Osteocyte (in vitro differentiated cells): ENCODE data around the gene ADRA2B. TPM values are rescaled to one million over a fixed set of nuclear protein-coding genes. Genes with fewer than 3 reads are reported as not detected.
A peak's percentile ranks its signal among the peaks of the same experiment; 100 is the strongest.

Source experiments
- DNase-seq: peaks from one replicate; pipeline ENCODE4 v3.0.0; 2021; ENCODE audit warnings: mixed read lengths; ENCODE audit not compliant: unreplicated experiment; ENCODE audit errors: extremely low spot score
- H3K27ac Mint-ChIP-seq: one replicate; pipeline ENCODE4 v1.8.0; 2021; ENCODE audit warnings: mild to moderate bottlenecking, mixed read lengths; ENCODE audit not compliant: unreplicated experiment
- H3K27me3 Mint-ChIP-seq: one replicate; pipeline ENCODE4 v1.8.0; 2021; ENCODE audit warnings: mixed read lengths; ENCODE audit not compliant: unreplicated experiment
- H3K36me3 Mint-ChIP-seq: one replicate; pipeline ENCODE4 v1.8.0; 2021; ENCODE audit warnings: mixed read lengths; ENCODE audit not compliant: unreplicated experiment
- H3K4me1 Mint-ChIP-seq: one replicate; pipeline ENCODE4 v1.8.0; 2021; ENCODE audit warnings: mixed read lengths; ENCODE audit not compliant: unreplicated experiment
- H3K4me3 Mint-ChIP-seq: one replicate; pipeline ENCODE4 v1.8.0; 2021; ENCODE audit warnings: mild to moderate bottlenecking, moderate library complexity, mixed read lengths; ENCODE audit not compliant: unreplicated experiment
- H3K9me3 Mint-ChIP-seq: one replicate; pipeline ENCODE4 v1.8.0; 2021; ENCODE audit warnings: mixed read lengths; ENCODE audit not compliant: unreplicated experiment
- CTCF ChIP-seq: fragments of 200-600 bp; sonication (generic); IDR thresholded peaks from 2 replicates; pipeline ENCODE4 v1.5.0; 2021; ENCODE audit warnings: antibody characterized with exemption, mild to moderate bottlenecking, moderate library complexity
- total RNA-seq: library from RNA; stranded (reverse); gene quantifications from 2 replicates; pipeline ENCODE4 v1.2.1, GENCODE V29; 2021

ADRA2B gene
- total RNA-seq, 1 donor from 2014 or later = not detected

GRCh38 chr2:96099861-96100798 lies 16.2 kb downstream of the ADRA2B start:
- H3K4me1 Mint-ChIP-seq = peaks cover 1% of the 10 kb centered on the region
- H3K36me3 Mint-ChIP-seq = no peaks in the 10 kb centered on the region
- peaks cover 3% of the 10 kb centered on the region for H3K9me3 Mint-ChIP-seq
- peaks cover 8% of the 10 kb centered on the region for H3K27me3 Mint-ChIP-seq
- H3K4me3 Mint-ChIP-seq = no peak overlapping the region
- no peak for TF ChIP-seq CTCF
- H3K27ac Mint-ChIP-seq = no peak overlapping the region
- peak; percentile 67 for DNase-seq

DNA sequence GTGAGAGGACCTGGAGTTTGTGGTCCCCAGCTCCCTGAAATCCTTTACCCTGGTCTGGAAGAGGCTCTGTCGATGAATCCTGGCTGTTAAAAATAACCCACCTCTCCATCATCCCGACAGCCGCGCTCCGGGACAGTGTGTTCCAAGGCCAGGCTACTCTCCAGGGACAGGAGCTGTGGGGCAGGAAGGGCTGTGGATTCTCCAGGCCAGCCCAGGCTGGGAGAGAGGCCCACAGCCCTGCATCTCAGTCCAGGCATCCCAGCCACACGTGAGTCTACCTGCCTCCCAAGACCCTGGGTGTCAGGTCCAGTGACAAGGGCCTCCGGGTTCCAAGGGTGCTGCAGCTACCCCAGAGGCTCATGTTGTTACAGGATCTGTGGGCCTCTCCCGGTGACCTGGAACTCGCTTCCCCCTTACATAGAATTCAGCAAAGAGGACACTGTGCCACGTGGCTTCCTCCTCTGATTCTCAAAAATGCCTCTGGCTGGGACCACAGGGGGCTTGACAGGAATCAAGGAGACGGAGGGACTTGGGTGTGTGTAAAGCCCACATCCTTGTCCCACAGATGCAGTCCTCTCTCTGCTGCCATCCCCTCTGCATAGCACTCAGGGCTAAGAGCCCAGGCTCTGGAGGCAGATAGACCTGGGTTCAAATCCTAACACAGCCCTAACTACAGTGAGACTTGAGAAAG lies 17.3 kb downstream of the ADRA2B start:
- H3K9me3 Mint-ChIP-seq = no peaks in the 10 kb centered on the region
- DNase-seq = peak; percentile 69
- peaks cover 1% of the 10 kb centered on the region for H3K4me1 Mint-ChIP-seq
- TF ChIP-seq CTCF = no peak
- no peak overlapping the region for H3K27ac Mint-ChIP-seq
- H3K27me3 Mint-ChIP-seq = peaks cover 15% of the 10 kb centered on the region
- no peak overlapping the region for H3K4me3 Mint-ChIP-seq
- H3K36me3 Mint-ChIP-seq = no peaks in the 10 kb centered on the region

DNA sequence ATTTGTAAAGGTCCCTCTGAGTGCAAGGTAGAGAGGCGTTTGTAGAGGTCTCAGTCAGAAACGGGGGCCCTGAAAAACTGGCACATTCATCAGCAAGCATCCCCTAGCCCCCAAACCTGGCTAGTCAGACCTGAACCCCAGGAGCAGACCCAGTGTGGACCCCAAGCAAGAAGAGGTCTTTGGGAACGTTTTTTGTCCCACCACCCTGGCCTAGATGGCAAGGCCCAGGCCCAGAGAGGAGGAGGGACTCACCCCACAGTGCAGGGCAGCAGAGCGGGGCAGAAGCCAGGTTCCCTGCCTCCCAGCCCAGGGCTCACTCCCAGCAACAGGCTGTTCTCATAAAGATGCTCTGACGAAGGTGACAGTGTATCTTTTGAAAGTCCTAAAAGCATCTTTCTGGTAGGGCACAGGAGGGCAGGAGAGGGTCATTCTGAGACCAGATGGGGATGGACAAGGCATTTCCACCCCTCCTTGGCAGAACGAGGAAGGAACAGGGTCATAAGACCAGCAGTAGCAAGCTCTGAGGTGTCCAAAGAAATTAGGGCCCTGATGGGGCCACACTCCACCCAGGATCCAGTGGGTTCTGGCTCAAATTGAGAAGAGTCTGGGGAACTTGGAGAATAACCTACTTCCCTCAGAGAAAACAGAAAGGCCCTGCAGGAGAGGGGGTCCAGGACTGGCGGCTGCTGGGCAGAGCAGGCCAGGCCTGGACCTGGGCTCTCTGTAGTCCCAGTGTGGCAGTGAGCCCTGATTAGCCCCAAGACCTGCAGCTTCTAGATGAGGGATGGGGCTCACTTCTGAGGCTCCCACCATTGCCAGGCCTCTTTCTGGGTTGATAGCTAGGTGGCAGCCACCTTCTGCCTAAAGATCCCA lies 18.2 kb downstream of the ADRA2B start:
- no peaks in the 10 kb centered on the region for H3K9me3 Mint-ChIP-seq
- no peak for TF ChIP-seq CTCF
- no peak overlapping the region for H3K4me3 Mint-ChIP-seq
- DNase-seq = peak; percentile 70
- H3K27me3 Mint-ChIP-seq = peaks cover 21% of the 10 kb centered on the region
- H3K36me3 Mint-ChIP-seq = no peaks in the 10 kb centered on the region
- H3K27ac Mint-ChIP-seq = no peak overlapping the region
- H3K4me1 Mint-ChIP-seq = no peaks in the 10 kb centered on the region

GRCh38 chr2:96097441-96097840 lies 18.9 kb downstream of the ADRA2B start:
- Mint-ChIP-seq H3K4me1 (peaks cover 1% of the 10 kb centered on the region), H3K36me3 (no peaks in the 10 kb centered on the region), H3K9me3 (no peaks in the 10 kb centered on the region), H3K27me3 (peaks cover 21% of the 10 kb centered on the region), H3K4me3 (no peak overlapping the region), H3K27ac (no peak overlapping the region)
- no peak for TF ChIP-seq CTCF
- no peak for DNase-seq
